Measurements from ENCODE around the gene RHEX.

DNA sequence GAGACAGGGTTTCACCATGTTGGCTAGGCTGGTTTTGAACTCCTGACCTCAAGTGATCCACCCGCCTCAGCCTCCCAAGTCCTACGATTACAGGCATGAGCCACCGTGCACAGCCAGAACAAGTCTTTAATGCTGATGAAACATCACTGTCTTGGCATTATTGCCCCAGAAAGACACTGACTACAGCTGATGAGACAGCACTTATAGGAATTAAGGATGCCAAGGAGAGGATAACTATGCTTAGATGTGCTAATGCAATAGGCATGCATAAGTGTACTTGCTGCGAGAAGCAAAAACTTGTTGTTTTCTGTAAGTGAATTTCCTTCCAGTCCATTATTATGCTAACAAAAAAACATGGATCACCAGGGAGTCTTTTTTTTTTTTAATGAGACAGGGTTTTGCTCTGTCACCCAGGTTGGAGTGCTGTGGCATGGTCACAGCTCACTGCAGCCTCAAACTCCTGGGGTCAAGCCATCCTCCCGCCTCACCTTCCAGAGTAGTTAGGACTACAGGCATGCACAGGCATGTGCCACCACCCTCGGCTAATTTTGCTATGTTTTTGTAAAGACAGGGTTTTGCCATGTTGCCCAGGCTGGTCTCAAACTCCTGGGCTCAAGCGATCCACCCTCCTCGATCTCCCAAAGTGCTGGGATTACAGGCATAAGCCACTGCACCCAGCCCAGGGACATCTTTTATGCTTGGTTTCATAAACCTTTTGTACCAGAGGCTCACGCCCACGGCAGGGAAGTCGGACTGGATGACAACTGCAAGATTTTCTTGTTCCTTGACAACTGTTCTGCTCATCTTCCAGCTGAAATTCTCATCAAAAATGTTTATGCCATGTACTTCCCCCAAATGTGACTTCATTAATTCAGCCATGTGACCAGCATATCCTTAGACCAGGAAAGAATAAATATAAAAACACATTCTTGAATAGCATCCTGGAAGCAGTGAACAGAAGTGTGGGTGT is 23.1 kb downstream of the RHEX start:
- no peak for TF ChIP-seq EZH2 (IDR thresholded peaks at IDR 0.05; ENCODE audit: low read length, missing control alignments)
- TF ChIP-seq, protein P1, sequence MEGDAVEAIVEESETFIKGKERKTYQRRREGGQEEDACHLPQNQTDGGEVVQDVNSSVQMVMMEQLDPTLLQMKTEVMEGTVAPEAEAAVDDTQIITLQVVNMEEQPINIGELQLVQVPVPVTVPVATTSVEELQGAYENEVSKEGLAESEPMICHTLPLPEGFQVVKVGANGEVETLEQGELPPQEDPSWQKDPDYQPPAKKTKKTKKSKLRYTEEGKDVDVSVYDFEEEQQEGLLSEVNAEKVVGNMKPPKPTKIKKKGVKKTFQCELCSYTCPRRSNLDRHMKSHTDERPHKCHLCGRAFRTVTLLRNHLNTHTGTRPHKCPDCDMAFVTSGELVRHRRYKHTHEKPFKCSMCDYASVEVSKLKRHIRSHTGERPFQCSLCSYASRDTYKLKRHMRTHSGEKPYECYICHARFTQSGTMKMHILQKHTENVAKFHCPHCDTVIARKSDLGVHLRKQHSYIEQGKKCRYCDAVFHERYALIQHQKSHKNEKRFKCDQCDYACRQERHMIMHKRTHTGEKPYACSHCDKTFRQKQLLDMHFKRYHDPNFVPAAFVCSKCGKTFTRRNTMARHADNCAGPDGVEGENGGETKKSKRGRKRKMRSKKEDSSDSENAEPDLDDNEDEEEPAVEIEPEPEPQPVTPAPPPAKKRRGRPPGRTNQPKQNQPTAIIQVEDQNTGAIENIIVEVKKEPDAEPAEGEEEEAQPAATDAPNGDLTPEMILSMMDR (conservative IDR thresholded peaks at IDR 0.05 in 1 of 2, IDR thresholded peaks at IDR 0.05 in 1 of 2; ENCODE audit: low read depth in 1 of 2, low read length in 2 of 2), result no peak
